HuH-7.5 (cell line): Measurements from ENCODE around the gene TP53.
"Not testable (repeated sequence)": the region's sequence is repeated elsewhere in the genome, so short reads cannot be mapped to it uniquely, and the experiment has no call there.

Experiments
- DNase-seq: peaks from one replicate; pipeline ENCODE4 v3.0.0; 2011; ENCODE audit warnings: low spot score

TP53 gene

GRCh38 chr17:7673239-7673638 lies 14.1 kb downstream of the TP53 start:
- DNase-seq: no peak

- DNase-seq: no peak
Observed at GRCh38 chr17:7668482-7668881, 18.8 kb downstream of the TP53 start.

- no peak for DNase-seq
Observed at GRCh38 chr17:7667656-7668406, 19.5 kb downstream of the TP53 start.

- no peak for DNase-seq
Observed at GRCh38 chr17:7656958-7657609, 30.2 kb downstream of the TP53 start.

- DNase-seq: no peak
Observed at GRCh38 chr17:7655541-7655840, 31.8 kb downstream of the TP53 start.

- DNase-seq: no peak
Observed at GRCh38 chr17:7654832-7655540, 32.3 kb downstream of the TP53 start.

GRCh38 chr17:7652388-7653356 lies 34.6 kb downstream of the TP53 start:
- no peak for DNase-seq

- no peak for DNase-seq
Observed at GRCh38 chr17:7651665-7652387, 35.5 kb downstream of the TP53 start.

- DNase-seq: no peak
Observed at GRCh38 chr17:7651097-7651664, 36.1 kb downstream of the TP53 start.

GRCh38 chr17:7650509-7651096 lies 36.7 kb downstream of the TP53 start, which contains the start of gene ATP1B2:
ATP1B2 (plus strand) TSS chr17:7650926; CDS start chr17:7651519, 593 bp downstream.
- DNase-seq: peak; percentile 83

- no peak for DNase-seq
Observed at GRCh38 chr17:7647018-7647417, 40.3 kb downstream of the TP53 start.

GRCh38 chr17:7646457-7646856 lies 40.8 kb downstream of the TP53 start:
- DNase-seq: no peak

GRCh38 chr17:7644775-7645174 lies 42.5 kb downstream of the TP53 start:
- DNase-seq: no peak

GRCh38 chr17:7641635-7642034 lies 45.7 kb downstream of the TP53 start:
- DNase-seq: not testable (repeated sequence)

GRCh38 chr17:7640783-7641182 lies 46.5 kb downstream of the TP53 start:
- no peak for DNase-seq

GRCh38 chr17:7636163-7636562 lies 51.1 kb downstream of the TP53 start:
- DNase-seq: no peak

- DNase-seq: no peak
Observed at GRCh38 chr17:7634384-7634783, 52.9 kb downstream of the TP53 start.

GRCh38 chr17:7633093-7633492 lies 54.2 kb downstream of the TP53 start:
- DNase-seq: no peak

GRCh38 chr17:7632492-7632894 lies 54.8 kb downstream of the TP53 start:
- no peak for DNase-seq
